Measurements from ENCODE around the gene SLC9A3. TPM values are rescaled to one million over a fixed set of nuclear protein-coding genes. Genes with fewer than 3 reads are reported as not detected.

Gene SLC9A3
- under 1 TPM; 0.63 to 1.00 (median 0.74) TPM for total RNA-seq (2021; fragmentation: NEBNext Ultra II Directional; extraction: Animal tissue kit (Norgen Biotek cat#: 25700))
- long read RNA-seq, partial matches to known transcripts: 0 of 3 reads
- long read RNA-seq, other reads (novel, unspliced or antisense): 3 of 3 reads

GRCh38 chr5:524234-524972 is at the start of gene SLC9A3:
SLC9A3 (minus strand) TSS chr5:524449.
- H3K27ac Mint-ChIP-seq: no peak within 1 kb of the TSS
- no peaks in the 10 kb centered on the region for H3K4me1 Mint-ChIP-seq (ENCODE audit: low read depth)
- no peak for TF ChIP-seq CTCF (IDR thresholded peaks at IDR 0.05)
- H3K36me3 Mint-ChIP-seq (ENCODE audit: low read depth): no peaks in the 10 kb centered on the region
- no peak within 1 kb of the TSS for H3K4me3 Mint-ChIP-seq
- no peak for DNase-seq
- H3K9me3 Mint-ChIP-seq: no peaks in the 10 kb centered on the region
- H3K27me3 Mint-ChIP-seq (ENCODE audit: insufficient read depth): peaks cover 59% of the 10 kb centered on the region

DNA sequence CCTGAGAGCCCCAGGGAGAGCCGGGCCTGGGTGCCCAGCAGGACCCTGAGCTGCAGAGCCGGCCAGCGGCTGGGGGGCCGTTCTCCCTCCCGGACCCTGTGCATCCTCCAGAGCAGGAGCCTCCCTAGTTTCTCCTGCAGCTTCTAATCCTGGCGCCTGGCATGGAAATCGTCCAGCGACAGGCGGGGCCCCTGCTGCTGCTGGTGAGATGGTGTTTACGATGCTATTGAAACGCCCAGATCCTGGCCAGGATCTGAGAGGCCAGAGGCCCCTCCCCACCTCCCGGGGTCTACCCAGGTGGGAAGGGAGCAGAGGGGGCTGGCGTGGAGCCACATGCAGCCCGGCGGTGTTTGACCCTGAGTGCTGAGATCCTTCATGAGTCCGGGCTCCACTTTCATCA is 49.7 kb upstream of the SLC9A3 start:
- no peak overlapping the region for H3K4me3 Mint-ChIP-seq
- DNase-seq: no peak
- H3K27me3 Mint-ChIP-seq (ENCODE audit: insufficient read depth): peaks cover 40% of the 10 kb centered on the region
- no peaks in the 10 kb centered on the region for H3K36me3 Mint-ChIP-seq (ENCODE audit: low read depth)
- peaks cover 22% of the 10 kb centered on the region for H3K9me3 Mint-ChIP-seq
- no peak overlapping the region for H3K27ac Mint-ChIP-seq
- TF ChIP-seq CTCF (IDR thresholded peaks at IDR 0.05): no peak
- no peaks in the 10 kb centered on the region for H3K4me1 Mint-ChIP-seq (ENCODE audit: low read depth)

- DNase-seq: no peak
- Mint-ChIP-seq H3K36me3 (ENCODE audit: low read depth) (no peaks in the 10 kb centered on the region), H3K4me1 (ENCODE audit: low read depth) (no peaks in the 10 kb centered on the region), H3K9me3 (peaks cover 22% of the 10 kb centered on the region), H3K4me3 (no peak overlapping the region), H3K27ac (no peak overlapping the region), H3K27me3 (ENCODE audit: insufficient read depth) (peaks cover 37% of the 10 kb centered on the region)
- TF ChIP-seq CTCF (IDR thresholded peaks at IDR 0.05): no peak
These were observed 49.0 kb upstream of the SLC9A3 start for GRCh38 chr5:573206-573605.

DNA sequence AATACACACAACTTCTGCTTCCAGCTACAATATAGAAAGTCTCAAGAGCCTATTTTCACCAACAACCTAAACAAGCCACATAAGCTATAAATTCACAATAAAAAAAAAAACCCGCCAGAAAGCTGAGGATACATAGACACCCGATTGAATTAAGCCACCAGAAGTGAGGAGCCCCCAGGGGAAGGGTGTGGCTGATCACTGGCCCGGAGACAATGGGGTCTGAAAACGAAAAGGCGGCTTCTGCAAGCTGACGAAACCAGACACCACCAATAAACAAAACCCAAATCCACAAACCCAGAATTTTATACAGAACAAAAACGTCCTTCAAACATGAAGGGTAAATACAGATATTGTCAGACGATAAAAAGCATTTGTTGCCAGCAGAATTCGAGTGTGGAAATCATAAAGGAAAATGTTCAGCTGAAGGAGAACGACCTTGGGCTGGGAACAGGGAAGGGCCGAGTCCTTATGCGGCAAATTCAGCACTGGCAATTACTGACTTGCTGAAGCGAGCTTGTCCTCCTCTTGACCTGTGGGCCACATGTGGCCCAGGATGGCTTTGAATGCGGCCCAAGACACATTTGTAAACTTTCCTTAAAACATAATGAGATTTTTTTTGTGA is 48.3 kb upstream of the SLC9A3 start:
- Mint-ChIP-seq H3K27me3 (ENCODE audit: insufficient read depth) (peaks cover 38% of the 10 kb centered on the region), H3K4me3 (no peak overlapping the region), H3K27ac (no peak overlapping the region), H3K4me1 (ENCODE audit: low read depth) (no peaks in the 10 kb centered on the region), H3K9me3 (peaks cover 16% of the 10 kb centered on the region), H3K36me3 (ENCODE audit: low read depth) (no peaks in the 10 kb centered on the region)
- DNase-seq: no peak
- TF ChIP-seq CTCF (IDR thresholded peaks at IDR 0.05): no peak

DNA sequence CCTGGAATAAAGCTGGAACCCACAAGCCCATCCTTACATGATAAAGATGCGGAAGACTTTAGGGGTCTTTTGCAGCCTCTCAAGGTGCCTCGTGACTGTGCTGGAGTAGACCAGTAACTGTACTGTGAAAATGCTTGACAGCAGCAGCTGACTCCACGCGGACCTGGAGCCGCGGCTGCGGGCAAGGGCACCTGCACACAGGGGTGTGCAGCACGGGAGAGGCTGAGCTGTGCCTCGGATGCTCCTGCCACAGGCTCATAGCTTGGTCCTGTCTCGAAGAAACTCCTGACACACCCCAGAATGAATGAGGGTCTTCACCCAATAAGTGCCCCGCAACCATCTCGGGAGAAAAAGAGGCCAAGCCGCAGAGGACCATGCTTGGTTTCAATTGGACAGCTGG is 47.5 kb upstream of the SLC9A3 start:
- DNase-seq: no peak
- Mint-ChIP-seq H3K27ac (no peak overlapping the region), H3K36me3 (ENCODE audit: low read depth) (peaks cover 1% of the 10 kb centered on the region; the same call in 1 of the 2 replicates), H3K4me1 (ENCODE audit: low read depth) (no peaks in the 10 kb centered on the region), H3K27me3 (ENCODE audit: insufficient read depth) (peaks cover 40% of the 10 kb centered on the region), H3K4me3 (no peak overlapping the region), H3K9me3 (peaks cover 15% of the 10 kb centered on the region)
- TF ChIP-seq CTCF (IDR thresholded peaks at IDR 0.05): no peak
